ENCODE measurements around the gene ME3.

DNA sequence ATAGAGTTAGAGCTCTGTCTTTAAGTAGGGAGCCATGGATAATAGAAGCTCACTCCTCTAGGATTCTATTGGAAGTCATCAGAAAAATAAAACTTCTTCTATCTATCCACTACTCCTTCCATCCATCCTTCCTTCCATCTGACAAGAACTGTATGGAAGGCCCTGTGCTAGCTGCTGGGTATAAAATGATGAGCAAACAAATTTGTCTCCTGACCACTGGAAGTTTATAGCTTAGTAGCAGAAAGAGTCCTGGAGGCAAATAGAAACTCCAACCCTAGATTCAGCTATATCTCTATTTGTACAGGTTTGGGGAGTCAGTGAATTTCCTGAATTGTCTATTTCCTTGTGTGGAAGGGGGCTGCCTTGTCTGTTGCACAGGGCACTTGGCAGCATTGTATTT lies 136.6 kb downstream of the ME3 start:
- TF ChIP-seq, protein P1, sequence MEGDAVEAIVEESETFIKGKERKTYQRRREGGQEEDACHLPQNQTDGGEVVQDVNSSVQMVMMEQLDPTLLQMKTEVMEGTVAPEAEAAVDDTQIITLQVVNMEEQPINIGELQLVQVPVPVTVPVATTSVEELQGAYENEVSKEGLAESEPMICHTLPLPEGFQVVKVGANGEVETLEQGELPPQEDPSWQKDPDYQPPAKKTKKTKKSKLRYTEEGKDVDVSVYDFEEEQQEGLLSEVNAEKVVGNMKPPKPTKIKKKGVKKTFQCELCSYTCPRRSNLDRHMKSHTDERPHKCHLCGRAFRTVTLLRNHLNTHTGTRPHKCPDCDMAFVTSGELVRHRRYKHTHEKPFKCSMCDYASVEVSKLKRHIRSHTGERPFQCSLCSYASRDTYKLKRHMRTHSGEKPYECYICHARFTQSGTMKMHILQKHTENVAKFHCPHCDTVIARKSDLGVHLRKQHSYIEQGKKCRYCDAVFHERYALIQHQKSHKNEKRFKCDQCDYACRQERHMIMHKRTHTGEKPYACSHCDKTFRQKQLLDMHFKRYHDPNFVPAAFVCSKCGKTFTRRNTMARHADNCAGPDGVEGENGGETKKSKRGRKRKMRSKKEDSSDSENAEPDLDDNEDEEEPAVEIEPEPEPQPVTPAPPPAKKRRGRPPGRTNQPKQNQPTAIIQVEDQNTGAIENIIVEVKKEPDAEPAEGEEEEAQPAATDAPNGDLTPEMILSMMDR (IDR thresholded peaks at IDR 0.05) = no peak
- no peak for TF ChIP-seq POLR2A (IDR thresholded peaks at IDR 0.05)

Measured in Peyer's patch (tissue), 4 donors.